Aorta (tissue), 4 donors: Measurements from ENCODE around the gene VIL1. TPM values are rescaled to one million over a fixed set of nuclear protein-coding genes. Genes with fewer than 3 reads are reported as not detected.

ENCODE experiments used
- microRNA-seq, 2 donors: library from miRNA; unstranded; fragments of <30 nt; microRNA quantifications; one replicate each; pipeline ENCODE4 v1.2.0, GENCODE V29; 2020
- polyA plus RNA-seq, 2 donors: library from polyadenylated mRNA; stranded (reverse); fragments of 200-250 nt; gene quantifications; one replicate each; pipeline ENCODE4 v1.2.3, GENCODE V29; 2013
- total RNA-seq, 2 donors: library from RNA; stranded (reverse); fragmentation: NEBNext Ultra II Directional; extraction: Animal tissue kit (Norgen Biotek cat#: 25700); gene quantifications; one replicate each; pipeline ENCODE4 v1.2.1, GENCODE V29; 2021
- donor health status: healthy with polysubstance abuse.
- donor health status: Bipolar disorder and iron deficiency.
- donor health status: DM: no; HTN: no; CAD: no.
- donor health status: DM: yes; HTN: yes; CAD: no.

The VIL1 gene
- total and polyA plus RNA-seq, 4 donors, result 0.65 to 40.3 (median 1.1) TPM; not detected in 1

Small RNA genes lying within 50 kb of the gene (microRNA-seq; reads per million reads assigned to microRNA genes)
- gene MIR26B, result 40,998 to 41,794 reads per million in 2 donors

Other genes with a start within 250 kb of the VIL1 start
- 100 to 1,000 TPM; 351 to 367 TPM for gene ARPC2, start 201.9 kb upstream of the VIL1 start, total RNA-seq
- 100 to 1,000 TPM; 297 to 467 TPM for gene ARPC2, start 201.9 kb upstream of the VIL1 start, polyA plus RNA-seq
- 1 to 10 TPM; 1.6 to 3.7 TPM for gene GPBAR1, start 158.1 kb upstream of the VIL1 start, total RNA-seq
- 1 to 10 TPM in 1 of 2 donors, under 1 TPM in 1; 0.46 to 3.1 TPM for gene GPBAR1, start 158.1 kb upstream of the VIL1 start, polyA plus RNA-seq
- gene AAMP, start 149.0 kb upstream of the VIL1 start, total RNA-seq, result 10 to 100 TPM; 50.8 to 54.7 TPM
- gene AAMP, start 149.0 kb upstream of the VIL1 start, polyA plus RNA-seq, result 10 to 100 TPM; 59.2 to 80.9 TPM
- gene PNKD, start 148.6 kb upstream of the VIL1 start, total RNA-seq, result 10 to 100 TPM; 26.9 to 40.2 TPM
- 100 to 1,000 TPM in 1 of 2 donors, 10 to 100 TPM in 1; 91.2 to 108 TPM for gene PNKD, start 148.6 kb upstream of the VIL1 start, polyA plus RNA-seq
- gene TMBIM1, start 126.6 kb upstream of the VIL1 start, total RNA-seq, result 100 to 1,000 TPM; 264 to 294 TPM
- gene TMBIM1, start 126.6 kb upstream of the VIL1 start, polyA plus RNA-seq, result 100 to 1,000 TPM; 100 to 159 TPM
- gene CATIP, start 62.3 kb upstream of the VIL1 start, total RNA-seq, result not detected
- gene CATIP, start 62.3 kb upstream of the VIL1 start, polyA plus RNA-seq, result under 1 TPM; 0.03 to 0.50 TPM
- 10 to 100 TPM; 40.1 to 56.1 TPM for gene SLC11A1, start 36.9 kb upstream of the VIL1 start, total RNA-seq
- 1 to 10 TPM; 1.9 to 4.1 TPM for gene SLC11A1, start 36.9 kb upstream of the VIL1 start, polyA plus RNA-seq
- gene CTDSP1, start 19.3 kb upstream of the VIL1 start, total RNA-seq, result 100 to 1,000 TPM; 141 to 162 TPM
- gene CTDSP1, start 19.3 kb upstream of the VIL1 start, polyA plus RNA-seq, result 100 to 1,000 TPM in 1 of 2 donors, 10 to 100 TPM in 1; 61.6 to 137 TPM
- gene USP37, start 149.2 kb downstream of the VIL1 start, total RNA-seq, result 10 to 100 TPM; 13.6 to 22.2 TPM
- gene USP37, start 149.2 kb downstream of the VIL1 start, polyA plus RNA-seq, result 1 to 10 TPM; 1.5 to 2.0 TPM
- gene CNOT9, start 149.7 kb downstream of the VIL1 start, total RNA-seq, result 10 to 100 TPM; 35.6 TPM
- 10 to 100 TPM; 12.1 to 21.3 TPM for gene CNOT9, start 149.7 kb downstream of the VIL1 start, polyA plus RNA-seq
- gene PLCD4, start 188.8 kb downstream of the VIL1 start, total RNA-seq, result 1 to 10 TPM; 1.6 to 5.3 TPM
- gene PLCD4, start 188.8 kb downstream of the VIL1 start, polyA plus RNA-seq, result 1 to 10 TPM in 1 of 2 donors, under 1 TPM in 1; 0.25 to 1.2 TPM
- 10 to 100 TPM; 27.7 to 32.9 TPM for gene ZNF142, start 240.5 kb downstream of the VIL1 start, total RNA-seq
- gene ZNF142, start 240.5 kb downstream of the VIL1 start, polyA plus RNA-seq, result 10 to 100 TPM in 1 of 2 donors, 1 to 10 TPM in 1; 3.4 to 10.9 TPM
- 10 to 100 TPM; 21.1 to 32.7 TPM for gene BCS1L, start 240.6 kb downstream of the VIL1 start, total RNA-seq
- gene BCS1L, start 240.6 kb downstream of the VIL1 start, polyA plus RNA-seq, result 100 to 1,000 TPM in 1 of 2 donors, 10 to 100 TPM in 1; 12.5 to 111 TPM